ENCODE measurements around the gene DHX58. TPM values are rescaled to one million over a fixed set of nuclear protein-coding genes. Genes with fewer than 3 reads are reported as not detected.
A peak's percentile ranks its signal among the peaks of the same experiment; 100 is the strongest.

DHX58 gene
- total RNA-seq, 6 experiments from 2014 or later, result 9.0 to 27.9 (median 19.6) TPM

GRCh38 chr17:42096360-42097111 lies 16.0 kb downstream of the DHX58 start:
- ATAC-seq (peak; percentile 25 to 79 (median 40)), DNase-seq (no peak)
- H3K27ac ChIP-seq, result peak overlapping the region in 1 of 3 donors; percentile 33
- H3K4me3 ChIP-seq, result no peak overlapping the region
- H3K4me1 ChIP-seq, result peaks cover 0 to 24% (median 0%) of the 10 kb centered on the region in 4 donors
- no peaks in the 10 kb centered on the region for H3K27me3 ChIP-seq
- WGBS (ENCODE audit: insufficient coverage, low coverage, low lambda C conversion rate, missing lambda C conversion rate), result 51% methylated on average over 5 of the region's 8 CpGs
- no peaks in the 10 kb centered on the region for H3K36me3 ChIP-seq
- intact Hi-C loops (cut with DNase I), result no loop called here
- H3K9me3 ChIP-seq, result no peaks in the 10 kb centered on the region
- TF ChIP-seq POLR2A (IDR thresholded peaks at IDR 0.05) (no peak), CTCF (IDR thresholded peaks at IDR 0.05) (no peak)

- ATAC-seq, result peak in 2 of 4 donors; percentile 7 to 20
- intact Hi-C loops (cut with DNase I), result no loop called here
- DNase-seq, result no peak
- Histone ChIP-seq H3K9me3 (no peaks in the 10 kb centered on the region), H3K36me3 (no peaks in the 10 kb centered on the region), H3K27ac (no peak overlapping the region), H3K27me3 (no peaks in the 10 kb centered on the region), H3K4me1 (peaks cover 0 to 27% (median 0%) of the 10 kb centered on the region in 4 donors), H3K4me3 (no peak overlapping the region)
- TF ChIP-seq POLR2A (IDR thresholded peaks at IDR 0.05), result no peak
- TF ChIP-seq CTCF (IDR thresholded peaks at IDR 0.05), result no peak
- WGBS (ENCODE audit: insufficient coverage, low coverage, low lambda C conversion rate, missing lambda C conversion rate), result 77% methylated on average over 5 of the region's 12 CpGs
These were observed 18.0 kb downstream of the DHX58 start for GRCh38 chr17:42094375-42095069.

GRCh38 chr17:42092939-42093338 lies 19.6 kb downstream of the DHX58 start:
- H3K4me3 ChIP-seq, result no peak overlapping the region
- 27% methylated on average over 2 of the region's 6 CpGs for WGBS (ENCODE audit: insufficient coverage, low coverage, low lambda C conversion rate, missing lambda C conversion rate)
- H3K27me3 ChIP-seq, result no peaks in the 10 kb centered on the region
- no peaks in the 10 kb centered on the region for H3K36me3 ChIP-seq
- no peak overlapping the region for H3K27ac ChIP-seq
- TF ChIP-seq POLR2A (IDR thresholded peaks at IDR 0.05) (no peak), CTCF (IDR thresholded peaks at IDR 0.05) (no peak)
- ATAC-seq (no peak), DNase-seq (no peak)
- intact Hi-C loops (cut with DNase I), result no loop called here
- no peaks in the 10 kb centered on the region for H3K9me3 ChIP-seq
- H3K4me1 ChIP-seq, result peaks cover 0 to 34% (median 0%) of the 10 kb centered on the region in 4 donors

- Histone ChIP-seq H3K4me3 (no peak overlapping the region), H3K27me3 (no peaks in the 10 kb centered on the region), H3K4me1 (peaks cover 0 to 39% (median 0%) of the 10 kb centered on the region in 4 donors), H3K36me3 (no peaks in the 10 kb centered on the region), H3K9me3 (no peaks in the 10 kb centered on the region), H3K27ac (no peak overlapping the region)
- DNase-seq, result no peak
- intact Hi-C loops (cut with DNase I), result no loop called here
- 69% methylated on average over 7 of the region's 8 CpGs for WGBS (ENCODE audit: insufficient coverage, low coverage, low lambda C conversion rate, missing lambda C conversion rate)
- ATAC-seq, result peak in 1 of 4 donors; percentile 18
- TF ChIP-seq CTCF (IDR thresholded peaks at IDR 0.05) (no peak), POLR2A (IDR thresholded peaks at IDR 0.05) (no peak)
These were observed 21.3 kb downstream of the DHX58 start for GRCh38 chr17:42090964-42091790.
